NOMO-1 treated with dmso at 0.1 percent for 144 hours (cell line): ENCODE results near the gene CCDC107.
"Not testable (repeated sequence)": the region's sequence is repeated elsewhere in the genome, so short reads cannot be mapped to it uniquely, and the experiment has no call there.

Source experiments
- DNase-seq: peaks from one replicate; lab custom pipeline; 2025; ENCODE audit not compliant: unreplicated experiment; lab: John Stamatoyannopoulos, UW

CCDC107 gene

DNA sequence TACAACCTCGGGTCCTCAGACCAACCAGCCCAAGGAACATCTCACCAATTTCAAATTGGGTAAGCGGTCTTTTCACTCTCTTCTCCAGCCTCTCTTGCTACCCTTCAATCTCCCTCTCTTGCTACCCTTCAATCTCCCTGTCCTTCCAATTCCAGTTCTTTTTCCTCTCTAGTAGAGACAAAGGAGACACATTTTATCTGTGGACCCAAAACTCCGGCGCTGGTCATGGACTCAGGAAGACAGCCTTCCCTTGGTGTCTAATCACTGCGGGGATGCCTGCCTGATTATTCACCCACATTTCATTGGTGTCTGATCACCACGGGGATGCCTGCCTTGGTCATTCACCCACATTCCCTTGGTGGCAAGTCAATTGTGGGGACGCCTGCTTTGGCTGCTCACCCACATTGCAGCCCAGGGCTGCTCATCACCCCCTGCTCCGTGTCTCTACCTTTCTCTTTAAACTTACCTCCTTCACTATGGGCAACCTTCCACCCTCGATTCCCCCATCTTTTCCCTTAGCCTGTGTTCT, 20.6 kb upstream of the CCDC107 start:
- DNase-seq: not testable (repeated sequence)

DNA sequence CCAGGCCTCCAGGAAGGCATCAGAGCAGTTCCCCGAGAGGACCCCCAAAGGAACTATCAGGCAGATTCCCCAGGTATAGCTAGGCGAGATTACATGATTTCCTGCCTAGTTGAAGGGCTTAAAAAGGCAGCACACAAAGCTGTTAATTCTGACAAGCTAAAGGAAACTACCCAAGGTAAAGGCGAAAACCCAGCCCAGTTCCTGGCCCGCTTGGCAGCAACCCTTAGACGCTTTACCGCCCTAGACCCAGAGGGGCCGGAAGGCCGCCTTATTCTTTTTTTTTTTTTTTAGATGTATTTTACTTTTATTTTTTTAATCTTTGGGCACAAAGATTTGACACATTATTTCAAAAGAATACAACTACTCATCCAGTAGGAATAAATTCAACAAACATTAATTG, 19.3 kb upstream of the CCDC107 start:
- not testable (repeated sequence) for DNase-seq

DNA sequence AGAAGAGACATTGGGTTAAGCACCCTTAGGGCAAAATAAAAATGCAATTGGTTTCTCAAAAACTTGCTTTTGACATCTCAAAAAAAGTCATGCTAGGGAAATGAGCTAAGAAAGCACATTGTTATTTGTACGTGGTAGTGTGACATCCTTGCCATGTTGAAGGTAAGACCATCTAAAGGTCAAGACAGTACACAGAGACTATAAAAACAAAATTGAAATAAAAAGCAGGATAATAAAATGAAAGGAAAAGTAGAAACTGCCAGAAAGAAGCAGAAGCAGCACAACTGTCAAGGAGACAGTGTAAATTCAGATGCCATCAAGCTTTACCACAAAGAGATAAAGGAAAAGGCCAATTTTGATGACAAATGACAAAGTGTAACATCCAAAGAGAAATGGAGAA, 18.9 kb upstream of the CCDC107 start:
- DNase-seq: not testable (repeated sequence)

GRCh38 chr9:35639631-35640030, 18.5 kb upstream of the CCDC107 start:
- no peak for DNase-seq

- not testable (repeated sequence) for DNase-seq
These were observed 17.7 kb upstream of the CCDC107 start for GRCh38 chr9:35640431-35640830.

GRCh38 chr9:35641478-35641877, 16.6 kb upstream of the CCDC107 start:
- not testable (repeated sequence) for DNase-seq

DNA sequence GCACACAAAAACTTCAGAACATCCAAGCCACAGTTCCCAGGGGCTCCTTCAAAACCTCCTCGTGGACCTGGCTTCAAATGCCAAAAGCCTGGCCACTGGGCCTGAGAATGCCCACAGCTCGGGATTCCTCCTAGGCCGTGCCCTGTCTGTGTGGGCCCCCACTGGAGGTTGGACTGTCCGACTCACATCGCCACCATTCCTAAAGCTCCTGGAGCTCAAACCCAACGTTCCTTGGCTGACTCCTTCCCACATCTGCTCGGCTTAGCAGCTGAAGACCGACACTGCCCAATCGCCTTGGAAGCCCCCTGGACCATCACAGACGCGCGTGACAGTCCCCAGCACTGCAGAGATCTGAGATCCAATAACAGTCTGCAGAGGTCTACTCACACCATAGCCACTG, 15.0 kb upstream of the CCDC107 start:
- no peak for DNase-seq

GRCh38 chr9:35645736-35646135, 12.4 kb upstream of the CCDC107 start:
- not testable (repeated sequence) for DNase-seq

GRCh38 chr9:35646153-35646532, 11.9 kb upstream of the CCDC107 start:
- no peak for DNase-seq

DNA sequence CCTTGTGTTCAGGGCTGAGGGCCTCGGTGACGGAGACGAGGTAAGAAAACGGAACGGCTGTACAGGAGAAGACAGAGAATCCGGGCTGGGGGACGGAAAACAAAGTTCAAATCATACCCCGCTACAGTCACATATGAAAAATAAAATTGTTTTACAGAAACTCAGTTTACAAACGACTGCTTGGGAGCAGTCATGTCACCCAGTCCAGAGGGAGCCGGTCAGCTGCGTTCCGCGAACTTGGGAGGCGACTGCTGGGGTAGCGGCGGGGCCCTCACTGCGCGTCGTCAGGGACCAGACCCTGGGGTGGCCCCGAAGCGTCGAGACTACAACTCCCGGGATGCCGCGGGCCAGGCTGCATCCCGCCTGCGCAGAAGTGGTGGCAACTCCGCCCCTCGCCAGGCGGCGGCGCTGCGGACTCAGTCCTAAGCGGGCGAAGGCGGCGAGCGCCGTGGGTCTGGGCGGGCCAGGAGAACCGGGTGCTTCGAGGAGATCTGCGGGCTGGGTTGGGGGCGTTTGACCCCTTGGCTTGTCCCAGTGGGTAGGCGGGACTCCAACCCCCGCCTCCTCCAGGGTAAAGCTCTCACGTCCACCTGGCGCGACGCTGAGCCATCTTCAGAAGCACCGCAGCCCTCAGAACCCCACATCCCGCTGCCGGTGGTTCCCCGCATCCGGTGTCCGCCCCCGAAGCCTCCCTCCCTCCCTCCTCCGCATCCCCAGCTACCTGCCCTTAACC, 11.4 kb upstream of the CCDC107 start:
- peak; percentile 92 for DNase-seq

DNA sequence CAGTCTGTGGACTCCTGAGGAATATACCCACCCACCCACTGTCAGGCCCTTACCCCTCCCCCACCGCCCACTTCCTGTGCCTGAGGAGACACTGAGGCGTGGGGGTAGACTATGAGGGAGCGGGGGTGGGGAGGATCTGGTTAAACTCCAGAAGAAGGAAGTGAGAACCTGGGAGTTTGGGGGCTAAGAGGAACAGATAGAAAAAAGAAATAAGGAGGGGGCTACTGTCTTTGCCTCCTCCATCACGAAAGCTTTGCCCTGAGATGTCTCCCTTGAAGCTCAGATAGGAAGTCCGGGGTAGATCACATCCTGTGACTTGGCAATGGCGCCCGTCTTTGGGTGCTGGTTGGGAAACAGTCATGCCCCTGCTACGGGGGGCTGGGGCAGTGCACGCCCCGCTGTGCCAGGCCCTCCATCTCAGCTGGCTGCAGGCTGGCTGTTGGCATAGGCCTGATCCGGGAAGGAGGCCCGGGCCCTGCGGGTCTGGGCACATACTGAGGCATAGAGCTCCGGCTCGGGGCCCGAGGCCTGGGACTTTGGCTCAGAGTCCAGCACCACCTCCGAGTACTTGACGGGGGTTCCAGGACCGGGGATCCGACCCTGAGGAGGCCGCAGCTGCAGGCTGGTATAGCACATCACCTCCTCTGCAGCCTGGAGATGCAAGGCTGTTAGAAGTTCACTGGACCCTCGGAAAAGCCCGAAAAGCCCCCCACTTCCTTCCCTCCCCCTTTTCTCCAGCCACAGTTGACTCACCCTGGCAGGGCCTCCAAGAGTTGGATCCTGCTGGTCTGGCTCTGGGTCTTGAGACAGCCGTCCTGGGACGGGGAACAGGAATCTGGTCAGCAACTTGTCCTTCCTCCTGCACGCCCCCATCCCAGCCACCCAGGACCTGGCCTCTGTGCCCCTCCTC, 8.4 kb upstream of the CCDC107 start:
- peak; percentile 30 for DNase-seq

- DNase-seq: no peak
These were observed 7.5 kb upstream of the CCDC107 start, which contains the start of gene SIT1 for GRCh38 chr9:35650341-35651158. Gene SIT1 (minus strand): TSS chr9:35650931. CDS start chr9:35650853, 78 bp downstream.

DNA sequence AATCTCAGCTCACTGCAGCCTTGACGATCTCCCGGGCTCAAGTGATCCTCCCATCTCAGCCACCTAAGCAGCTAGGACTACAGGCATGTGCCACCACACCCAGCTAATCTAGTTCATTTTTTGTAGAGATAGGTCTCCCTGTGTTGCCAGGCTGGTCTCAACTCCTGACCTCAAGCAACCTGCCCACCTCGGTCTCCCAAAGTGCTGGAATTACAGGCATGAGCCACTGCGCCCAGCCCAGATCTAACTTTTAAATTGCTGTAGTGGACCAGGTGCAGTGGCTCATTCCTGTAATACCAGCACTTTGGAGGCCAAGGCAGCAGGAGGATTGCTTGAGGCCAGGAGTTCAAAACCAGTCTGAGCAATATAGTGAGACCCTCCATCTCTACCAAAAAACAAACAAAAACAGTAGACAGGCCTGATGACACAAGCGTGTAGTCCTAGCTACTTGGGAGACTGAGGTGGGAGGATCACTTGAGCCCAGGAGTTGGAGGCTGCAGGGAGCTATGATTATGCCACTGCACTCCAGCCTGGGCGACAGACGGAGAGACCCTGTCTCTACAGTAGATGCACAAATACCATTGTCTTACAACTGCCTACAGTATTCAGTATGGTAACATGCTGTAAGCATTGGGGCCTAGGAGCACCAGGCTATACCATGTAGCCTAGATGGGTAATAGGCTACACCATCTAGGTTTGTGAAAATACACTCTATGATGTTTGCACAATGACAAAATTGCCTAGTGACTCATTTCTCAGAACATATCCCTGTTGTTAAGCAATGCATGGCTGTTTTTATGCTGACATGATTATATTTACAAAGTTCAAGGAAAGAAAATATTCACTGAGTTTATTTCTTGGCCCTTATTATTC, 5.9 kb upstream of the CCDC107 start:
- DNase-seq: peak; percentile 46

DNA sequence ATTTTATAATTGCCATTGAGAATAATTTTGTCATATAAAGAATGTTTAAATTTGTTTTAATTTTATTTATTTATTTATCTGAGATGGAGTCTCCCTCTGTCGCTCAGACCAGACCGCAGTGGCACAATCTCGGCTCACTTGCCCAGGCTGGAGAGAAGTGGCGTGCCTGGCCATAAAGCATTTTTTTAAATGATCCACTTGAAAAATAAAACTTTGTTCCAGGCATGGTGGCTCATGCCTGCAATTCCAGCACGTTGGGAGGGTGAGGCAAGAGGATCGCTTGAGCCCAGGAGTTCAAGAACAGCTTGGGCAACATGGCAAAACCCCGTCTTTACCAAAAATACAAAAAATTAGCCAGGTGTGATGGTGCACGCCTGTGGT, 5.3 kb upstream of the CCDC107 start:
- DNase-seq: peak; percentile 46

DNA sequence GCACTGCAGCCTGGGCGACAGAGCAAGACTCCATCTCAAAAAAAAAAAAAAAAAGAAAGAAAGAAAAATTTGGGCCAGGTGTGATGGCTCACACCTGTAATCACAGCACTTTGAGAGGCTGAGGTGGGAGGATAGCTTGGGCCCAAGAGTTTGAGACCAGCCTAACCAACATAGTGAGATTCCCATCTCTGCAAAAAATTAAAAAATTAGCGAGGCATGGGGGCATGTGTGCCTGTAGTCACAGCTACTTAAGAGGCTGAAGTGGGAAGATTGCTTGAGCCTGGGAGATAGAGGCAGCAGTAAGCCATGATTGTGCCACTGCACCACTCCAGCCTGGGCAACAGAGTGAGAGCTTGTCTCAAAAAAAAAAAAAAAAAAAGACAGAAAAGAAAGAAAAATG, 4.5 kb upstream of the CCDC107 start:
- DNase-seq: no peak

GRCh38 chr9:35656348-35656747, 1.7 kb upstream of the CCDC107 start:
- no peak for DNase-seq

DNA sequence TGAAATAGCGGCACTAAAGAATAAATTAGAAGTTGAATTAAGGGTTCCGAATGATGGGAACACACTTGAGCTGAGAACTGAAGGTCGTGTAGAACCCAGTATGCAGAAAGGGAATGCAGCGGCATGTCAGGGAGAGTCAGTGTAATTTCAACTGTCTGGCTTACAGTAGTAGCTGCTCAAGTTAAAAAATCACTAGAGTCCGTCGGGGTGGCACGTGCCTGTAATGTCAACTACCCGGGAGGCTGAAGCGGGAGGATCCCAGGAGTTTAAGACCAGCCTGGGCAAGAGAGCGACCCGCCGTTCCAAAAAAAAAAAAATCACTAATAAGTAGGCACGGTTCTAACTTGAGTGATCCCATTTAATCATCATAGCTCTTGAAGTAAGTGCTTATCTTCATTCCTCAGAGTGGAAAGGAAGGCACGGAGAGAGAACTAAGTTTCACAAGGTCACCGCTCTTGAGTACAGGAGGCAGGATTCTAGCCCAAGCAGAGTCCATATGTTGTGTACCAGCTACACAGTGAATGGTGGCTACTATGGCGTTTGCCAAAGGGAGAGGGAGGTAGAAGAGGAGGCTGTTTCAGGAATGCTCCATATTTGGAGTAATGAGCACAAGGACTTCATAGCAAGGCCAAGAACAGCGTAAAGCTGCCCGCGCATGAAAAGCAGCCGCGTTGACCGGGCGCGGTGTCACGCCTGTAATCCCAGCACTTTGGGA, 1.1 kb upstream of the CCDC107 start:
- no peak for DNase-seq

GRCh38 chr9:35657546-35658136, 451 bp upstream of the CCDC107 start, which contains the start of gene RMRP:
Gene RMRP (minus strand): TSS chr9:35658019.
- peak; percentile 99 for DNase-seq

- no peak for DNase-seq
These were observed 802 bp downstream of the CCDC107 start for GRCh38 chr9:35658968-35659220.
